RPMI7951 (cell line): ENCODE data around the gene PF4V1. TPM values are rescaled to one million over a fixed set of nuclear protein-coding genes. Genes with fewer than 3 reads are reported as not detected.

Source experiments
- total RNA-seq: library from RNA; depleted of rRNA; stranded (reverse); fragments of >200 nt; shearing (Covaris generic); gene quantifications from 2 replicates; pipeline ENCODE4 v1.2.3, GENCODE V29; 2014; rRNA removed

The PF4V1 gene
- total RNA-seq, 1 experiment from 2014 or later, result 0.72 TPM

Other genes starting within 250 kb of the PF4V1 start
- under 0.01 and 0.12 TPM in 2 replicates for gene RASSF6, start 232.9 kb upstream of the PF4V1 start, total RNA-seq
- gene CXCL8, start 112.7 kb upstream of the PF4V1 start, total RNA-seq, result 66.9 and 79.5 TPM in 2 replicates
- gene CXCL6, start 16.6 kb upstream of the PF4V1 start, total RNA-seq, result not detected in 2 replicates
- gene CXCL1, start 16.1 kb downstream of the PF4V1 start, total RNA-seq, result 21.0 and 24.3 TPM in 2 replicates
- gene PF4, start 128.7 kb downstream of the PF4V1 start, total RNA-seq, result not detected in 2 replicates
- not detected in 2 replicates for gene PPBP, start 134.9 kb downstream of the PF4V1 start, total RNA-seq
- gene CXCL5, start 145.4 kb downstream of the PF4V1 start, total RNA-seq, result 2.7 and 3.2 TPM in 2 replicates
- 1.1 and 1.8 TPM in 2 replicates for gene CXCL3, start 185.4 kb downstream of the PF4V1 start, total RNA-seq
- gene CXCL2, start 245.9 kb downstream of the PF4V1 start, total RNA-seq, result 0.72 and 0.88 TPM in 2 replicates